ENCODE data around the gene CNGA2. TPM values are rescaled to one million over a fixed set of nuclear protein-coding genes. Genes with fewer than 3 reads are reported as not detected.

CNGA2 gene
- total RNA-seq, 4 donors from 2014 or later: not detected

GRCh38 chrX:151700581-151700980 lies 34.0 kb upstream of the CNGA2 start:
- TF ChIP-seq CTCF (IDR thresholded peaks at IDR 0.05) (no peak), POLR2A (IDR thresholded peaks at IDR 0.05) (no peak)
- H3K4me3 ChIP-seq: no peak overlapping the region
- no peaks in the 10 kb centered on the region for H3K4me1 ChIP-seq
- H3K36me3 ChIP-seq: no peaks in the 10 kb centered on the region
- no peaks in the 10 kb centered on the region for H3K27me3 ChIP-seq
- no peak for DNase-seq
- intact Hi-C loops (cut with DNase I; ENCODE audit: low total_unique reads): no loop called here
- no peaks in the 10 kb centered on the region for H3K9me3 ChIP-seq
- no peak overlapping the region for H3K27ac ChIP-seq

GRCh38 chrX:151701071-151701470 lies 33.5 kb upstream of the CNGA2 start:
- TF ChIP-seq POLR2A (IDR thresholded peaks at IDR 0.05) (no peak), CTCF (IDR thresholded peaks at IDR 0.05) (no peak)
- intact Hi-C loops (cut with DNase I; ENCODE audit: low total_unique reads): no loop called here
- DNase-seq: no peak
- Histone ChIP-seq H3K4me1 (no peaks in the 10 kb centered on the region), H3K4me3 (no peak overlapping the region), H3K27me3 (no peaks in the 10 kb centered on the region), H3K27ac (no peak overlapping the region), H3K9me3 (no peaks in the 10 kb centered on the region), H3K36me3 (no peaks in the 10 kb centered on the region)

- Histone ChIP-seq H3K9me3 (no peaks in the 10 kb centered on the region), H3K4me1 (no peaks in the 10 kb centered on the region), H3K27me3 (no peaks in the 10 kb centered on the region), H3K27ac (no peak overlapping the region), H3K4me3 (no peak overlapping the region), H3K36me3 (no peaks in the 10 kb centered on the region)
- DNase-seq: no peak
- no peak for TF ChIP-seq POLR2A (IDR thresholded peaks at IDR 0.05)
- no peak for TF ChIP-seq CTCF (IDR thresholded peaks at IDR 0.05)
- intact Hi-C loops (cut with DNase I; ENCODE audit: low total_unique reads): no loop called here
These were observed 33.0 kb upstream of the CNGA2 start for GRCh38 chrX:151701531-151701930.

- Histone ChIP-seq H3K9me3 (no peaks in the 10 kb centered on the region), H3K36me3 (no peaks in the 10 kb centered on the region), H3K27ac (no peak overlapping the region), H3K4me3 (no peak overlapping the region), H3K4me1 (no peaks in the 10 kb centered on the region), H3K27me3 (no peaks in the 10 kb centered on the region)
- no peak for DNase-seq
- TF ChIP-seq CTCF (IDR thresholded peaks at IDR 0.05) (no peak), POLR2A (IDR thresholded peaks at IDR 0.05) (no peak)
- intact Hi-C loops (cut with DNase I; ENCODE audit: low total_unique reads): no loop called here
These were observed 32.4 kb upstream of the CNGA2 start for GRCh38 chrX:151702026-151702714.

- Histone ChIP-seq H3K27me3 (no peaks in the 10 kb centered on the region), H3K27ac (no peak overlapping the region), H3K4me1 (no peaks in the 10 kb centered on the region), H3K36me3 (no peaks in the 10 kb centered on the region), H3K9me3 (no peaks in the 10 kb centered on the region), H3K4me3 (no peak overlapping the region)
- no peak for TF ChIP-seq POLR2A (IDR thresholded peaks at IDR 0.05)
- TF ChIP-seq CTCF (IDR thresholded peaks at IDR 0.05): no peak
- no peak for DNase-seq
- intact Hi-C loops (cut with DNase I; ENCODE audit: low total_unique reads): no loop called here
These were observed 31.7 kb upstream of the CNGA2 start for GRCh38 chrX:151702741-151703340.

All from uterus (tissue), 4 donors.